Astrocyte (in vitro differentiated cells and primary cell): Measurements from ENCODE around the gene ZNF80. TPM values are rescaled to one million over a fixed set of nuclear protein-coding genes. Genes with fewer than 3 reads are reported as not detected.
"Not testable (repeated sequence)": the region's sequence is repeated elsewhere in the genome, so short reads cannot be mapped to it uniquely, and the experiment has no call there.

Experiments
- DNase-seq: peaks from one replicate; pipeline ENCODE4 v3.0.0-alpha.2; 2010; ENCODE audit warnings: low read depth
- FAIRE-seq: peaks from 2 replicates; lab custom pipeline; 2011; peaks lifted over from hg19 to GRCh38; lab: Jason Lieb, UNC
- H2AFZ ChIP-seq: 2 replicates; pipeline ENCODE4 v1.6.0; 2012; ENCODE audit warnings: low read depth, low read length, inconsistent platforms
- H3K27ac ChIP-seq: 2 replicates; pipeline ENCODE4 v1.5.1; 2011; ENCODE audit warnings: low read depth, low read length, inconsistent platforms
- H3K27me3 ChIP-seq: 2 replicates; pipeline ENCODE4 v1.6.0; 2011; ENCODE audit warnings: low read length, inconsistent platforms; ENCODE audit not compliant: insufficient read depth
- H3K36me3 ChIP-seq: 2 replicates; pipeline ENCODE4 v1.5.1; 2011; ENCODE audit warnings: low read length, inconsistent platforms; ENCODE audit not compliant: insufficient read depth
- H3K4me1 ChIP-seq: 2 replicates; pipeline ENCODE4 v1.5.1; 2011; ENCODE audit warnings: low read length, inconsistent platforms; ENCODE audit not compliant: insufficient read depth
- H3K4me2 ChIP-seq: 2 replicates; pipeline ENCODE4 v1.6.0; 2012; ENCODE audit warnings: low read length, inconsistent platforms
- H3K4me3 ChIP-seq: 2 replicates; pipeline ENCODE4 v1.5.1; 2011; ENCODE audit warnings: low read depth, mild to moderate bottlenecking, low read length, inconsistent platforms; ENCODE audit not compliant: insufficient read depth
- H3K79me2 ChIP-seq: 2 replicates; pipeline ENCODE4 v1.6.0; 2012; ENCODE audit warnings: mild to moderate bottlenecking, low read length, inconsistent platforms; ENCODE audit not compliant: insufficient read depth
- H3K9ac ChIP-seq: 2 replicates; pipeline ENCODE4 v1.6.0; 2012; ENCODE audit warnings: mild to moderate bottlenecking, low read length, inconsistent platforms
- H3K9me3 ChIP-seq: 2 replicates; pipeline ENCODE4 v1.5.1; 2012; ENCODE audit warnings: low read depth, mild to moderate bottlenecking, low read length, inconsistent platforms; ENCODE audit not compliant: insufficient read depth
- H4K20me1 ChIP-seq: 2 replicates; pipeline ENCODE4 v1.6.0; 2012; ENCODE audit warnings: low read length, inconsistent platforms; ENCODE audit not compliant: insufficient read depth
- H3K27ac Mint-ChIP-seq: one replicate; pipeline ENCODE4 v1.8.0; 2021; ENCODE audit warnings: mild to moderate bottlenecking, mixed read lengths; ENCODE audit not compliant: unreplicated experiment
- H3K27me3 Mint-ChIP-seq: one replicate; pipeline ENCODE4 v1.8.0; 2021; ENCODE audit warnings: low read depth, mixed read lengths; ENCODE audit not compliant: unreplicated experiment
- H3K36me3 Mint-ChIP-seq: one replicate; pipeline ENCODE4 v1.8.0; 2021; ENCODE audit warnings: low read depth, mixed read lengths; ENCODE audit not compliant: unreplicated experiment
- H3K4me1 Mint-ChIP-seq: one replicate; pipeline ENCODE4 v1.8.0; 2021; ENCODE audit warnings: low read depth, mixed read lengths; ENCODE audit not compliant: unreplicated experiment
- H3K4me3 Mint-ChIP-seq: one replicate; pipeline ENCODE4 v1.8.0; 2021; ENCODE audit warnings: mild to moderate bottlenecking, moderate library complexity, mixed read lengths; ENCODE audit not compliant: unreplicated experiment
- H3K9me3 Mint-ChIP-seq: one replicate; pipeline ENCODE4 v1.8.0; 2021; ENCODE audit warnings: mild to moderate bottlenecking, mixed read lengths; ENCODE audit not compliant: unreplicated experiment
- CTCF ChIP-seq: IDR thresholded peaks from 2 replicates; pipeline ENCODE4 v1.5.1; 2011; ENCODE audit warnings: low read depth, mild to moderate bottlenecking, inconsistent platforms, low read length, moderate library complexity; ENCODE audit not compliant: insufficient read depth
- EZH2 ChIP-seq: IDR thresholded peaks from 2 replicates; pipeline ENCODE4 v1.6.1; 2012; ENCODE audit warnings: mild to moderate bottlenecking, low read length, inconsistent platforms; ENCODE audit not compliant: insufficient read depth
- total RNA-seq: library from RNA; stranded (reverse); gene quantifications from 2 replicates; pipeline ENCODE4 v1.2.1, GENCODE V29; 2021

Gene ZNF80
- total RNA-seq, 1 donor from 2014 or later = not detected

GRCh38 chr3:114284644-114285043, 47.3 kb upstream of the ZNF80 start:
- Histone ChIP-seq H3K9me3 (no peaks in the 10 kb centered on the region), H3K9ac (no peak overlapping the region), H3K4me2 (no peak overlapping the region), H2AFZ (no peak overlapping the region), H4K20me1 (no peaks in the 10 kb centered on the region), H3K4me3 (no peak overlapping the region), H3K4me1 (no peaks in the 10 kb centered on the region), H3K27me3 (no peaks in the 10 kb centered on the region), H3K79me2 (no peaks in the 10 kb centered on the region), H3K36me3 (no peaks in the 10 kb centered on the region), H3K27ac (no peak overlapping the region)
- H3K4me1 Mint-ChIP-seq = no peaks in the 10 kb centered on the region
- FAIRE-seq (no peak), DNase-seq (no peak)
- no peaks in the 10 kb centered on the region for H3K36me3 Mint-ChIP-seq
- no peak overlapping the region for H3K4me3 Mint-ChIP-seq
- no peak for TF ChIP-seq CTCF
- no peak for TF ChIP-seq EZH2
- H3K9me3 Mint-ChIP-seq = no peaks in the 10 kb centered on the region
- H3K27me3 Mint-ChIP-seq = no peaks in the 10 kb centered on the region
- no peak overlapping the region for H3K27ac Mint-ChIP-seq

- not testable (repeated sequence) for H3K36me3 Mint-ChIP-seq, H2AFZ ChIP-seq, H3K27me3 ChIP-seq, H3K4me1 ChIP-seq, H3K4me3 Mint-ChIP-seq, H3K4me2 ChIP-seq, FAIRE-seq, H3K4me3 ChIP-seq, DNase-seq, H3K79me2 ChIP-seq, H4K20me1 ChIP-seq, H3K9ac ChIP-seq, H3K9me3 Mint-ChIP-seq, H3K27me3 Mint-ChIP-seq, H3K27ac Mint-ChIP-seq, H3K9me3 ChIP-seq, H3K27ac ChIP-seq, H3K36me3 ChIP-seq
- peaks cover 15% of the 10 kb centered on the region for H3K4me1 Mint-ChIP-seq
Measured at GRCh38 chr3:114276856-114277255, 39.5 kb upstream of the ZNF80 start.

- Histone ChIP-seq H4K20me1 (no peaks in the 10 kb centered on the region), H3K27me3 (no peaks in the 10 kb centered on the region), H3K4me3 (no peak overlapping the region), H3K36me3 (no peaks in the 10 kb centered on the region), H2AFZ (peak overlapping the region; percentile 32), H3K9ac (no peak overlapping the region), H3K4me2 (no peak overlapping the region), H3K9me3 (no peaks in the 10 kb centered on the region), H3K79me2 (no peaks in the 10 kb centered on the region), H3K27ac (no peak overlapping the region), H3K4me1 (no peaks in the 10 kb centered on the region)
- H3K4me1 Mint-ChIP-seq = peaks cover 15% of the 10 kb centered on the region
- no peak for TF ChIP-seq CTCF
- no peak for TF ChIP-seq EZH2
- peak overlapping the region; percentile 76 for H3K27ac Mint-ChIP-seq
- peaks cover 7% of the 10 kb centered on the region for H3K9me3 Mint-ChIP-seq
- no peak overlapping the region for H3K4me3 Mint-ChIP-seq
- DNase-seq = peak; percentile 23
- FAIRE-seq = no peak
- no peaks in the 10 kb centered on the region for H3K27me3 Mint-ChIP-seq
- no peaks in the 10 kb centered on the region for H3K36me3 Mint-ChIP-seq
Measured at GRCh38 chr3:114274929-114275328, 37.6 kb upstream of the ZNF80 start.
